ENCODE measurements around the gene STYXL2.

STYXL2 gene

DNA sequence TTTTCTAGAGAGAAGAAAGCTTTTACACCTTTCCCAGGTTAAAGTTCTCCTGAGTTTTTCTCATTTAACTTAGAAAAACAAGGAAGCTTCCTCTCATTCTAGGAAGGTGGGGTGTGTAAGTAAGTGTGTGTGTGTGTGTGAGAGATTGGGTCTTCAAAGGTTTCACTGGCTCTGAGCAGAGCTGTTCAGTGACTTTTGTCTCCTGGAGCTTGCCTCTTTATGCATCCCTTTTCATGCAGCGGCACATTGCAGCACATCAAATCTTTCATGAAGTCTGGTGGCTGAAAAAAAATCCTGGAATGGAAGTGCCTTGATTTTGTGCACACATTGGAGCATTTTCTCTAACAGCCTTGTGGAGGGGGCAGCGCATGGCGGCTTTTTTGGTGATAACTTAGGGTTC is 7.1 kb upstream of the STYXL2 start:
- Histone ChIP-seq H3K27ac (replicated peaks) (no peak overlapping the region), H3K27me3 (ENCODE audit: insufficient read depth, poor library complexity, severe bottlenecking) (no peaks in the 10 kb centered on the region), H3K4me3 (replicated peaks; ENCODE audit: insufficient read depth, low read length) (no peak overlapping the region)
- no peak for DNase-seq (ENCODE audit: low read depth in 1 of 2, low spot score in 1 of 2)
- TF ChIP-seq GABPA (IDR thresholded peaks at IDR 0.05; ENCODE audit: low read depth) (no peak), SPI1 (IDR thresholded peaks at IDR 0.05; ENCODE audit: borderline replicate concordance, low read depth) (no peak), POLR2AphosphoS5 (IDR thresholded peaks at IDR 0.05; ENCODE audit: low read depth) (no peak)
- TF ChIP-seq, protein P1, sequence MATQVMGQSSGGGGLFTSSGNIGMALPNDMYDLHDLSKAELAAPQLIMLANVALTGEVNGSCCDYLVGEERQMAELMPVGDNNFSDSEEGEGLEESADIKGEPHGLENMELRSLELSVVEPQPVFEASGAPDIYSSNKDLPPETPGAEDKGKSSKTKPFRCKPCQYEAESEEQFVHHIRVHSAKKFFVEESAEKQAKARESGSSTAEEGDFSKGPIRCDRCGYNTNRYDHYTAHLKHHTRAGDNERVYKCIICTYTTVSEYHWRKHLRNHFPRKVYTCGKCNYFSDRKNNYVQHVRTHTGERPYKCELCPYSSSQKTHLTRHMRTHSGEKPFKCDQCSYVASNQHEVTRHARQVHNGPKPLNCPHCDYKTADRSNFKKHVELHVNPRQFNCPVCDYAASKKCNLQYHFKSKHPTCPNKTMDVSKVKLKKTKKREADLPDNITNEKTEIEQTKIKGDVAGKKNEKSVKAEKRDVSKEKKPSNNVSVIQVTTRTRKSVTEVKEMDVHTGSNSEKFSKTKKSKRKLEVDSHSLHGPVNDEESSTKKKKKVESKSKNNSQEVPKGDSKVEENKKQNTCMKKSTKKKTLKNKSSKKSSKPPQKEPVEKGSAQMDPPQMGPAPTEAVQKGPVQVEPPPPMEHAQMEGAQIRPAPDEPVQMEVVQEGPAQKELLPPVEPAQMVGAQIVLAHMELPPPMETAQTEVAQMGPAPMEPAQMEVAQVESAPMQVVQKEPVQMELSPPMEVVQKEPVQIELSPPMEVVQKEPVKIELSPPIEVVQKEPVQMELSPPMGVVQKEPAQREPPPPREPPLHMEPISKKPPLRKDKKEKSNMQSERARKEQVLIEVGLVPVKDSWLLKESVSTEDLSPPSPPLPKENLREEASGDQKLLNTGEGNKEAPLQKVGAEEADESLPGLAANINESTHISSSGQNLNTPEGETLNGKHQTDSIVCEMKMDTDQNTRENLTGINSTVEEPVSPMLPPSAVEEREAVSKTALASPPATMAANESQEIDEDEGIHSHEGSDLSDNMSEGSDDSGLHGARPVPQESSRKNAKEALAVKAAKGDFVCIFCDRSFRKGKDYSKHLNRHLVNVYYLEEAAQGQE (IDR thresholded peaks at IDR 0.05; ENCODE audit: insufficient replicate concordance, low read depth), result no peak
- TF ChIP-seq, protein P2, sequence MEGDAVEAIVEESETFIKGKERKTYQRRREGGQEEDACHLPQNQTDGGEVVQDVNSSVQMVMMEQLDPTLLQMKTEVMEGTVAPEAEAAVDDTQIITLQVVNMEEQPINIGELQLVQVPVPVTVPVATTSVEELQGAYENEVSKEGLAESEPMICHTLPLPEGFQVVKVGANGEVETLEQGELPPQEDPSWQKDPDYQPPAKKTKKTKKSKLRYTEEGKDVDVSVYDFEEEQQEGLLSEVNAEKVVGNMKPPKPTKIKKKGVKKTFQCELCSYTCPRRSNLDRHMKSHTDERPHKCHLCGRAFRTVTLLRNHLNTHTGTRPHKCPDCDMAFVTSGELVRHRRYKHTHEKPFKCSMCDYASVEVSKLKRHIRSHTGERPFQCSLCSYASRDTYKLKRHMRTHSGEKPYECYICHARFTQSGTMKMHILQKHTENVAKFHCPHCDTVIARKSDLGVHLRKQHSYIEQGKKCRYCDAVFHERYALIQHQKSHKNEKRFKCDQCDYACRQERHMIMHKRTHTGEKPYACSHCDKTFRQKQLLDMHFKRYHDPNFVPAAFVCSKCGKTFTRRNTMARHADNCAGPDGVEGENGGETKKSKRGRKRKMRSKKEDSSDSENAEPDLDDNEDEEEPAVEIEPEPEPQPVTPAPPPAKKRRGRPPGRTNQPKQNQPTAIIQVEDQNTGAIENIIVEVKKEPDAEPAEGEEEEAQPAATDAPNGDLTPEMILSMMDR (IDR thresholded peaks at IDR 0.05; ENCODE audit: insufficient read depth, low read length), result no peak

- Histone ChIP-seq H3K27me3 (ENCODE audit: insufficient read depth, poor library complexity, severe bottlenecking) (no peaks in the 10 kb centered on the region), H3K4me3 (replicated peaks; ENCODE audit: insufficient read depth, low read length) (no peak overlapping the region), H3K27ac (replicated peaks) (no peak overlapping the region)
- TF ChIP-seq, protein P1 (IDR thresholded peaks at IDR 0.05; ENCODE audit: insufficient replicate concordance, low read depth), result no peak
- TF ChIP-seq, protein P2 (IDR thresholded peaks at IDR 0.05; ENCODE audit: insufficient read depth, low read length), result no peak
- no peak for TF ChIP-seq POLR2AphosphoS5 (IDR thresholded peaks at IDR 0.05; ENCODE audit: low read depth)
- TF ChIP-seq GABPA (IDR thresholded peaks at IDR 0.05; ENCODE audit: low read depth), result no peak
- no peak for TF ChIP-seq SPI1 (IDR thresholded peaks at IDR 0.05; ENCODE audit: borderline replicate concordance, low read depth)
- no peak for DNase-seq (ENCODE audit: low read depth in 1 of 2, low spot score in 1 of 2)
These were observed 5.0 kb upstream of the STYXL2 start for GRCh38 chr1:167088746-167089417.

- Histone ChIP-seq H3K4me3 (replicated peaks; ENCODE audit: insufficient read depth, low read length) (no peak overlapping the region), H3K27me3 (ENCODE audit: insufficient read depth, poor library complexity, severe bottlenecking) (no peaks in the 10 kb centered on the region), H3K27ac (replicated peaks) (peak overlapping the region; percentile 51)
- no peak for DNase-seq (ENCODE audit: low read depth in 1 of 2, low spot score in 1 of 2)
- TF ChIP-seq SPI1 (IDR thresholded peaks at IDR 0.05; ENCODE audit: borderline replicate concordance, low read depth) (no peak), POLR2AphosphoS5 (IDR thresholded peaks at IDR 0.05; ENCODE audit: low read depth) (no peak), GABPA (IDR thresholded peaks at IDR 0.05; ENCODE audit: low read depth) (no peak)
- TF ChIP-seq, protein P1 (IDR thresholded peaks at IDR 0.05; ENCODE audit: insufficient replicate concordance, low read depth), result no peak
- TF ChIP-seq, protein P2 (IDR thresholded peaks at IDR 0.05; ENCODE audit: insufficient read depth, low read length), result no peak
These were observed 3.9 kb upstream of the STYXL2 start for GRCh38 chr1:167089939-167090313.

Measured in HL-60 (cell line).